OCI-LY1 (cell line): ENCODE results near the gene CLASP2.

Experiments
- H2AFZ ChIP-seq: fragments of 200-600 bp; sonication (generic), shearing (Covaris generic); 2 replicates; pipeline ENCODE4 v1.6.0; 2014; ENCODE audit warnings: antibody characterized with exemption, mild to moderate bottlenecking, low read length
- H3F3A ChIP-seq: fragments of 200-600 bp; sonication (generic), shearing (Covaris generic); 2 replicates; pipeline ENCODE4 v1.6.0; 2014; ENCODE audit warnings: mild to moderate bottlenecking, antibody characterized with exemption, low read length, moderate library complexity; ENCODE audit not compliant: insufficient read depth
- H3K27ac ChIP-seq: fragments of 200-600 bp; sonication (generic); 2 replicates; pipeline ENCODE4 v1.5.1; 2014; ENCODE audit warnings: low read length, mixed run types, mild to moderate bottlenecking, low read depth; ENCODE audit not compliant: poor library complexity, severe bottlenecking
- H3K27me3 ChIP-seq: fragments of 200-600 bp; sonication (generic); 2 replicates; pipeline ENCODE4 v1.6.0; 2014; ENCODE audit warnings: antibody characterized with exemption, mild to moderate bottlenecking, low read length, moderate library complexity; ENCODE audit not compliant: insufficient read depth
- H3K36me3 ChIP-seq: fragments of 200-600 bp; sonication (generic); 2 replicates; pipeline ENCODE4 v1.6.1; 2014; ENCODE audit warnings: mild to moderate bottlenecking, antibody characterized with exemption, low read length, moderate library complexity, mixed read lengths; ENCODE audit not compliant: insufficient read depth
- H3K4me1 ChIP-seq: fragments of 200-600 bp; sonication (generic); 2 replicates; pipeline ENCODE4 v1.5.1; 2014; ENCODE audit warnings: mild to moderate bottlenecking, low read length, moderate library complexity; ENCODE audit not compliant: insufficient read depth, severe bottlenecking
- H3K4me2 ChIP-seq: fragments of 200-600 bp; sonication (generic), shearing (Covaris generic); 2 replicates; pipeline ENCODE4 v1.6.1; 2014; ENCODE audit warnings: low read length
- H3K4me3 ChIP-seq: fragments of 200-600 bp; sonication (generic); 2 replicates; pipeline ENCODE4 v1.5.1; 2014; ENCODE audit warnings: low read length, low read depth, mild to moderate bottlenecking, mixed read lengths; ENCODE audit not compliant: poor library complexity, severe bottlenecking
- H3K79me2 ChIP-seq: fragments of 200-600 bp; shearing (Covaris generic); 2 replicates; pipeline ENCODE4 v1.6.1; 2016; ENCODE audit warnings: mixed run types, low read length, mixed read lengths; ENCODE audit not compliant: insufficient read depth
- H3K9ac ChIP-seq: fragments of 200-600 bp; sonication (generic), shearing (Covaris generic); 2 replicates; pipeline ENCODE4 v1.6.1; 2014; ENCODE audit warnings: mild to moderate bottlenecking, low read length, mixed read lengths
- H3K9me2 ChIP-seq: fragments of 200-600 bp; sonication (generic), shearing (Covaris generic); 2 replicates; pipeline ENCODE4 v1.6.1; 2014; ENCODE audit warnings: low read depth, mild to moderate bottlenecking, low read length, mixed read lengths
- H3K9me3 ChIP-seq: fragments of 200-600 bp; shearing (Covaris generic); 2 replicates; pipeline ENCODE4 v1.6.1; 2014; ENCODE audit warnings: low read length, mixed read lengths
- H4K20me1 ChIP-seq: fragments of 200-600 bp; sonication (generic), shearing (Covaris generic); 2 replicates; pipeline ENCODE4 v1.6.0; 2016; ENCODE audit warnings: mild to moderate bottlenecking, low read length; ENCODE audit not compliant: insufficient read depth
- EZH2 ChIP-seq: fragments of 200-600 bp; sonication (generic), shearing (Covaris generic); IDR thresholded peaks from 2 replicates; pipeline ENCODE4 v1.8.0; 2017; ENCODE audit warnings: borderline replicate concordance, mixed run types, mild to moderate bottlenecking, antibody characterized with exemption, low read length, moderate library complexity, mixed read lengths
- TF ChIP-seq, protein P1 (sequence below): fragments of 200-600 bp; sonication (generic), shearing (Covaris generic); IDR thresholded peaks from 2 replicates; pipeline ENCODE4 v1.5.1; 2017; ENCODE audit warnings: mild to moderate bottlenecking, antibody characterized with exemption, low read length, moderate library complexity, mixed read lengths

CLASP2 gene

DNA sequence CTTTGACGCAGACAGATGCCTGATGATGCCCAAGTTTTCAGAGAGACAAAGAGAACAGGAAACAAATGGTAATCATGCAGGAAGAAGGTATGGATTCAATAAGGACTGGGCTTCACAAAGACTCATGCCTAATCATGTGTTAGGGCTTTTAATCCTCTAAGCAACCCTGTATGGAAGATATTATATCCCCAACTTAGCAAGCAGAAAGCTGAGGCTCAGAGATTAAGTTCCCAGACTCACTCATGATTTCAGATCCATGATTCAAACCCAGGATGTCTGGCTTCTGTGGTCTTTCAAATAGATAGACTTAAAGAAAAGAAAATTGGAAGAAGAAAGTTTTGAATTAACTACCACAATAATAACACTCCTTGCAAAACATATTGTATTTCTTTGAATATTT is 4.1 kb upstream of the CLASP2 start:
- Histone ChIP-seq H3K79me2 (peaks cover 3% of the 10 kb centered on the region), H3K4me2 (no peak overlapping the region), H3K9me2 (no peaks in the 10 kb centered on the region), H3K9me3 (no peaks in the 10 kb centered on the region), H3F3A (no peaks in the 10 kb centered on the region), H3K36me3 (no peaks in the 10 kb centered on the region), H3K27ac (no peak overlapping the region), H3K4me3 (no peak overlapping the region), H3K9ac (no peak overlapping the region), H4K20me1 (no peaks in the 10 kb centered on the region), H3K27me3 (no peaks in the 10 kb centered on the region), H2AFZ (no peak overlapping the region), H3K4me1 (peaks cover 7% of the 10 kb centered on the region)
- TF ChIP-seq, protein P1, sequence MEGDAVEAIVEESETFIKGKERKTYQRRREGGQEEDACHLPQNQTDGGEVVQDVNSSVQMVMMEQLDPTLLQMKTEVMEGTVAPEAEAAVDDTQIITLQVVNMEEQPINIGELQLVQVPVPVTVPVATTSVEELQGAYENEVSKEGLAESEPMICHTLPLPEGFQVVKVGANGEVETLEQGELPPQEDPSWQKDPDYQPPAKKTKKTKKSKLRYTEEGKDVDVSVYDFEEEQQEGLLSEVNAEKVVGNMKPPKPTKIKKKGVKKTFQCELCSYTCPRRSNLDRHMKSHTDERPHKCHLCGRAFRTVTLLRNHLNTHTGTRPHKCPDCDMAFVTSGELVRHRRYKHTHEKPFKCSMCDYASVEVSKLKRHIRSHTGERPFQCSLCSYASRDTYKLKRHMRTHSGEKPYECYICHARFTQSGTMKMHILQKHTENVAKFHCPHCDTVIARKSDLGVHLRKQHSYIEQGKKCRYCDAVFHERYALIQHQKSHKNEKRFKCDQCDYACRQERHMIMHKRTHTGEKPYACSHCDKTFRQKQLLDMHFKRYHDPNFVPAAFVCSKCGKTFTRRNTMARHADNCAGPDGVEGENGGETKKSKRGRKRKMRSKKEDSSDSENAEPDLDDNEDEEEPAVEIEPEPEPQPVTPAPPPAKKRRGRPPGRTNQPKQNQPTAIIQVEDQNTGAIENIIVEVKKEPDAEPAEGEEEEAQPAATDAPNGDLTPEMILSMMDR = no peak
- TF ChIP-seq EZH2 = no peak

DNA sequence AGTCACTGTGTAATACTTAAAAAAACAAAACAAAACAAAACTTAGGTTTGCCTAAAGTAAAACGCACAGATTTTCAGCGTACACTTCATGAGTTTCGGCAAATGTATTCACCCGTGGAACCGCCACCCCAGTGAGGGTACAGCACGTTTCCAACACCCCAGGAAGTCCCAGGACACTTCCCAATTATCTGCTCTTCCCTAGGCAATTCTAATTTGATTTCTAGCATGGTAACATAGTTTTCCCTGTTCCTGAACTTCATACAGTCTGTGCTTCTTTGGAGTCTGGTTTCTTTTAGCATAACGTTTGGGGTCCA is 497 bp upstream of the CLASP2 start:
- Histone ChIP-seq H3K27me3 (no peaks in the 10 kb centered on the region), H3K9me2 (no peaks in the 10 kb centered on the region), H3K36me3 (no peaks in the 10 kb centered on the region), H3K9ac (peak overlapping the region; percentile 87), H3F3A (no peaks in the 10 kb centered on the region), H3K4me1 (peaks cover 30% of the 10 kb centered on the region), H3K79me2 (peaks cover 39% of the 10 kb centered on the region), H3K4me2 (peak overlapping the region; percentile 99), H3K9me3 (no peaks in the 10 kb centered on the region), H4K20me1 (no peaks in the 10 kb centered on the region), H3K4me3 (peak overlapping the region; percentile 92), H2AFZ (peak overlapping the region; percentile 96), H3K27ac (peak overlapping the region; percentile 50)
- TF ChIP-seq, protein P1 = no peak
- TF ChIP-seq EZH2 = no peak

GRCh38 chr3:33717616-33717865 is 513 bp downstream of the CLASP2 start:
- Histone ChIP-seq H3K9ac (peak overlapping the region; percentile 87), H3K79me2 (peaks cover 48% of the 10 kb centered on the region), H2AFZ (no peak overlapping the region)

More at GRCh38 chr3:33717616-33717865, 513 bp downstream of the CLASP2 start:
- Histone ChIP-seq H3F3A (no peaks in the 10 kb centered on the region), H3K4me1 (peaks cover 30% of the 10 kb centered on the region), H3K36me3 (no peaks in the 10 kb centered on the region), H3K27me3 (no peaks in the 10 kb centered on the region), H4K20me1 (no peaks in the 10 kb centered on the region), H3K9me2 (no peaks in the 10 kb centered on the region), H3K9me3 (no peaks in the 10 kb centered on the region), H3K27ac (peak overlapping the region; percentile 50), H3K4me3 (peak overlapping the region; percentile 92), H3K4me2 (peak overlapping the region; percentile 99)
- TF ChIP-seq, protein P1 = no peak
- TF ChIP-seq EZH2 = no peak
